GM19455 (cell line): ENCODE data around the gene RPL35A.

Experiments used
- ATAC-seq: cut with Tn5 transposase; IDR thresholded peaks from one replicate; pipeline ENCODE4 v1.9.1; 2021; ENCODE audit not compliant: unreplicated experiment

The RPL35A gene

GRCh38 chr3:197994736-197995135, 44.7 kb downstream of the RPL35A start:
- ATAC-seq = no peak

- no peak for ATAC-seq
Measured at GRCh38 chr3:197996855-197997254, 46.9 kb downstream of the RPL35A start.

- no peak for ATAC-seq
Measured at GRCh38 chr3:197997936-197998335, 47.9 kb downstream of the RPL35A start.
